ENCODE measurements around the gene CD109. TPM values are rescaled to one million over a fixed set of nuclear protein-coding genes. Genes with fewer than 3 reads are reported as not detected.
A peak's percentile ranks its signal among the peaks of the same experiment; 100 is the strongest.
"Not testable (repeated sequence)": the region's sequence is repeated elsewhere in the genome, so short reads cannot be mapped to it uniquely, and the experiment has no call there.

The CD109 gene
- total RNA-seq, 1 donor from 2014 or later: 26.0 TPM

GRCh38 chr6:73675466-73676098 is 20.4 kb upstream of the CD109 start:
- Mint-ChIP-seq H3K27ac (ENCODE audit: unreplicated experiment) (no peak overlapping the region), H3K27me3 (ENCODE audit: low read depth) (peaks cover 2% of the 10 kb centered on the region), H3K9me3 (ENCODE audit: low read depth) (no peaks in the 10 kb centered on the region), H3K36me3 (ENCODE audit: low read depth) (no peaks in the 10 kb centered on the region), H3K4me1 (ENCODE audit: low read depth) (peaks cover 15% of the 10 kb centered on the region), H3K4me3 (ENCODE audit: unreplicated experiment) (no peak overlapping the region)
- DNase-seq (ENCODE audit: low spot score): no peak
- peak; percentile 91 for TF ChIP-seq CTCF (IDR thresholded peaks at IDR 0.05)

GRCh38 chr6:73679009-73679408 is 17.0 kb upstream of the CD109 start:
- no peak for TF ChIP-seq CTCF (IDR thresholded peaks at IDR 0.05)
- Mint-ChIP-seq H3K36me3 (ENCODE audit: low read depth) (peaks cover 4% of the 10 kb centered on the region), H3K27ac (ENCODE audit: unreplicated experiment) (no peak overlapping the region), H3K27me3 (ENCODE audit: low read depth) (no peaks in the 10 kb centered on the region), H3K9me3 (ENCODE audit: low read depth) (peaks cover 10% of the 10 kb centered on the region), H3K4me3 (ENCODE audit: unreplicated experiment) (no peak overlapping the region), H3K4me1 (ENCODE audit: low read depth) (peaks cover 15% of the 10 kb centered on the region)
- no peak for DNase-seq (ENCODE audit: low spot score)

GRCh38 chr6:73679846-73680245 is 16.2 kb upstream of the CD109 start:
- H3K4me3 Mint-ChIP-seq (ENCODE audit: unreplicated experiment); H3K9me3 Mint-ChIP-seq (ENCODE audit: low read depth); H3K36me3 Mint-ChIP-seq (ENCODE audit: low read depth); H3K27me3 Mint-ChIP-seq (ENCODE audit: low read depth); DNase-seq (ENCODE audit: low spot score); H3K27ac Mint-ChIP-seq (ENCODE audit: unreplicated experiment): not testable (repeated sequence)
- H3K4me1 Mint-ChIP-seq (ENCODE audit: low read depth): peaks cover 15% of the 10 kb centered on the region

GRCh38 chr6:73680289-73680918 is 15.6 kb upstream of the CD109 start:
- no peaks in the 10 kb centered on the region for H3K27me3 Mint-ChIP-seq (ENCODE audit: low read depth)
- H3K36me3 Mint-ChIP-seq (ENCODE audit: low read depth): peaks cover 4% of the 10 kb centered on the region
- DNase-seq (ENCODE audit: low spot score): no peak

GRCh38 chr6:73683574-73683973 is 12.4 kb upstream of the CD109 start:
- DNase-seq (ENCODE audit: low spot score); H3K27ac Mint-ChIP-seq (ENCODE audit: unreplicated experiment); H3K9me3 Mint-ChIP-seq (ENCODE audit: low read depth); H3K36me3 Mint-ChIP-seq (ENCODE audit: low read depth); H3K27me3 Mint-ChIP-seq (ENCODE audit: low read depth); H3K4me1 Mint-ChIP-seq (ENCODE audit: low read depth); H3K4me3 Mint-ChIP-seq (ENCODE audit: unreplicated experiment): not testable (repeated sequence)

More at GRCh38 chr6:73680289-73680918, 15.6 kb upstream of the CD109 start:
- no peak overlapping the region for H3K4me3 Mint-ChIP-seq (ENCODE audit: unreplicated experiment)
- no peak for TF ChIP-seq CTCF (IDR thresholded peaks at IDR 0.05)
- H3K9me3 Mint-ChIP-seq (ENCODE audit: low read depth): peaks cover 10% of the 10 kb centered on the region
- peaks cover 13% of the 10 kb centered on the region for H3K4me1 Mint-ChIP-seq (ENCODE audit: low read depth)
- H3K27ac Mint-ChIP-seq (ENCODE audit: unreplicated experiment): no peak overlapping the region

- no peak for TF ChIP-seq CTCF (IDR thresholded peaks at IDR 0.05)
- Mint-ChIP-seq H3K27me3 (ENCODE audit: low read depth) (no peaks in the 10 kb centered on the region), H3K27ac (ENCODE audit: unreplicated experiment) (no peak overlapping the region), H3K9me3 (ENCODE audit: low read depth) (peaks cover 5% of the 10 kb centered on the region), H3K4me1 (ENCODE audit: low read depth) (peaks cover 4% of the 10 kb centered on the region), H3K36me3 (ENCODE audit: low read depth) (peaks cover 4% of the 10 kb centered on the region), H3K4me3 (ENCODE audit: unreplicated experiment) (no peak overlapping the region)
- no peak for DNase-seq (ENCODE audit: low spot score)
Measured at GRCh38 chr6:73688351-73688750, 7.7 kb upstream of the CD109 start.

Measured in chondrocyte (in vitro differentiated cells).